Lower lobe of right lung (tissue), 2 donors: ENCODE measurements around the gene ITGB3. TPM values are rescaled to one million over a fixed set of nuclear protein-coding genes. Genes with fewer than 3 reads are reported as not detected.

Experiments
- ATAC-seq, 2 donors: fragments of 200-7000 bp; cut with Tn5 transposase; one replicate each; pipeline ENCODE4 v1.9.1; 2020 to 2022; ENCODE audit warnings: mild to moderate bottlenecking in 2 of 2, moderate library complexity in 2 of 2
- DNase-seq: peaks from one replicate; pipeline ENCODE4 v3.0.0-alpha.2; 2020
- H3K27ac ChIP-seq: fragments of 200-600 bp; one replicate; pipeline ENCODE4 v1.8.0; 2022
- H3K27me3 ChIP-seq: fragments of 200-600 bp; one replicate; pipeline ENCODE4 v1.8.0; 2022; ENCODE audit warnings: low read depth
- H3K36me3 ChIP-seq: fragments of 200-600 bp; one replicate; pipeline ENCODE4 v1.8.0; 2022; ENCODE audit warnings: mild to moderate bottlenecking
- H3K4me1 ChIP-seq: fragments of 200-600 bp; one replicate; pipeline ENCODE4 v1.8.0; 2022
- H3K4me3 ChIP-seq: fragments of 200-600 bp; one replicate; pipeline ENCODE4 v1.8.0; 2022; ENCODE audit warnings: mild to moderate bottlenecking
- H3K9me3 ChIP-seq: fragments of 200-600 bp; one replicate; pipeline ENCODE4 v1.8.0; 2022
- intact Hi-C: fragments of 100-400 bp; cut with DNase I; formaldehyde crosslinking; loops from one replicate; pipeline ENCODE4 v1.11.0; 2022
- total RNA-seq: library from RNA; stranded (reverse); fragmentation: NEBNext Ultra II Directional; extraction: Animal tissue kit (Norgen Biotek cat#: 25700); gene quantifications from one replicate; pipeline ENCODE4 v1.2.1, GENCODE V29; 2021
- TF ChIP-seq, protein P1 (sequence below): fragments of 200-600 bp; IDR thresholded peaks from one replicate; pipeline ENCODE4 v1.8.0; 2022; ENCODE audit warnings: antibody characterized with exemption, mild to moderate bottlenecking
- donor health status: DM: no; HTN: yes; CAD: no; lungs with severe emphysema.

ITGB3 gene
- total RNA-seq, 1 donor from 2014 or later = 10.5 TPM

DNA sequence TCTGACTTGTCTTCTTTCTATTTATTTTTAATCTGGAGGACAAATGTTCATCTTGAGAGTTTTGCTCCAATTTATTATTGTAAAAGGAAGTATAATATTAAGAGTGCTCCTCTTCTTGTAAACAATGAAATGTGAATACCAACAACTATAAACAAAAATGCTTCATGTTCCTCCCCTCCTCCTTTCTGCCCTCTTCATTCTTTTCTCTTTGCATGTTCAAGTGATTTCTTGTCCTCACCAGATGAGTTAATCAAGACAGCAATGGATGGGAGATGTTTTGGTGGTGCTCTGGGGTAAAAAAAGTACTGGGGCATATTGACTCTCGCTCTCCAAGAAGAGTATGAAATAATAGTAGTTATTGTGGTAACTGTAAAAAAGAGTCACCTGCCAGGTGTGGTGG, 24.3 kb downstream of the ITGB3 start:
- Histone ChIP-seq H3K4me1 (peaks cover 61% of the 10 kb centered on the region), H3K9me3 (no peaks in the 10 kb centered on the region), H3K27me3 (no peaks in the 10 kb centered on the region), H3K36me3 (no peaks in the 10 kb centered on the region), H3K4me3 (no peak overlapping the region), H3K27ac (peak overlapping the region; percentile 73)
- ATAC-seq (no peak), DNase-seq (no peak)
- intact Hi-C loops = no loop called here
- TF ChIP-seq, protein P1, sequence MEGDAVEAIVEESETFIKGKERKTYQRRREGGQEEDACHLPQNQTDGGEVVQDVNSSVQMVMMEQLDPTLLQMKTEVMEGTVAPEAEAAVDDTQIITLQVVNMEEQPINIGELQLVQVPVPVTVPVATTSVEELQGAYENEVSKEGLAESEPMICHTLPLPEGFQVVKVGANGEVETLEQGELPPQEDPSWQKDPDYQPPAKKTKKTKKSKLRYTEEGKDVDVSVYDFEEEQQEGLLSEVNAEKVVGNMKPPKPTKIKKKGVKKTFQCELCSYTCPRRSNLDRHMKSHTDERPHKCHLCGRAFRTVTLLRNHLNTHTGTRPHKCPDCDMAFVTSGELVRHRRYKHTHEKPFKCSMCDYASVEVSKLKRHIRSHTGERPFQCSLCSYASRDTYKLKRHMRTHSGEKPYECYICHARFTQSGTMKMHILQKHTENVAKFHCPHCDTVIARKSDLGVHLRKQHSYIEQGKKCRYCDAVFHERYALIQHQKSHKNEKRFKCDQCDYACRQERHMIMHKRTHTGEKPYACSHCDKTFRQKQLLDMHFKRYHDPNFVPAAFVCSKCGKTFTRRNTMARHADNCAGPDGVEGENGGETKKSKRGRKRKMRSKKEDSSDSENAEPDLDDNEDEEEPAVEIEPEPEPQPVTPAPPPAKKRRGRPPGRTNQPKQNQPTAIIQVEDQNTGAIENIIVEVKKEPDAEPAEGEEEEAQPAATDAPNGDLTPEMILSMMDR = no peak

- intact Hi-C loops = no loop called here
- no peaks in the 10 kb centered on the region for H3K9me3 ChIP-seq
- TF ChIP-seq, protein P1 = no peak
- peaks cover 61% of the 10 kb centered on the region for H3K4me1 ChIP-seq
- H3K36me3 ChIP-seq = no peaks in the 10 kb centered on the region
- no peak overlapping the region for H3K4me3 ChIP-seq
- ATAC-seq = no peak
- peak overlapping the region; percentile 73 for H3K27ac ChIP-seq
- H3K27me3 ChIP-seq = no peaks in the 10 kb centered on the region
- no peak for DNase-seq
Measured at GRCh38 chr17:47278561-47278960, 24.9 kb downstream of the ITGB3 start.

DNA sequence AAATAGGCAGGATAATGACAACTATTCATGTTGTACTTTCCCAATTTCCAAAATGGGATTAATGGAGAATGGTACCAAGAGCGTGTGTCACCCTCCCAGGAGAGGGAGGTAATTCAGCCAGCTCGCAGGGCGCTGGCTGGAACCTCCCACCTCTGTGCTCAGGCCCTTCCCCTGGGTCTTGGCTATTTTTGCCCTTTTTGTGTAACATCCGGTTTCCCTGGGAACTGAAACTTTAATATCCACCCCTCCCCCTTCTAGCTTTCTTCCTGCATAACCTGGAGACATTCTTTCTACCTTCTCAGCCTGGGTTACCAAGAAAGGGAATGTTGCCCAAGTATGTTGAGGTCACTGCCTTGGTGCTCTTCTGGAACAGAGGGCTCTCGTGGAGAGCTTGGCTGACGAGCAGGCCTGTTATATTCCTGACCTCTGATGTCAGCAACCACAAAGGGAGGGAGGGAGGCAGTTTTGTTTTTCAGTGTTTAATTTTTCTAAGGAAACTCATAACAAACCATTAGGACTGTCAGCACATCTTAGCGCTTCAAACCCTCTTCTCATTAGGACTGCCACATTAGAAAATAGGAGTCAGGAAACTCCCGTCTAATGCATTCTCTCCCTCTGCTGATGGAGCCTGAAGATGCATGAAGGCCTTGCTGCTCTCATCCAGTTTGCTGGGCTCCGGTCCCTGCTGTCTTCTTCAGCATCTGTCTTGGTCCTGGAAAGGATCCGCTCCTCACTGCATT, 25.6 kb downstream of the ITGB3 start:
- TF ChIP-seq, protein P1 = no peak
- ATAC-seq (peak; percentile 89 to 94), DNase-seq (peak; percentile 70)
- Histone ChIP-seq H3K27me3 (no peaks in the 10 kb centered on the region), H3K4me3 (no peak overlapping the region), H3K4me1 (peaks cover 61% of the 10 kb centered on the region), H3K36me3 (no peaks in the 10 kb centered on the region), H3K27ac (peak overlapping the region; percentile 73), H3K9me3 (no peaks in the 10 kb centered on the region)
- intact Hi-C loops = no loop called here

DNA sequence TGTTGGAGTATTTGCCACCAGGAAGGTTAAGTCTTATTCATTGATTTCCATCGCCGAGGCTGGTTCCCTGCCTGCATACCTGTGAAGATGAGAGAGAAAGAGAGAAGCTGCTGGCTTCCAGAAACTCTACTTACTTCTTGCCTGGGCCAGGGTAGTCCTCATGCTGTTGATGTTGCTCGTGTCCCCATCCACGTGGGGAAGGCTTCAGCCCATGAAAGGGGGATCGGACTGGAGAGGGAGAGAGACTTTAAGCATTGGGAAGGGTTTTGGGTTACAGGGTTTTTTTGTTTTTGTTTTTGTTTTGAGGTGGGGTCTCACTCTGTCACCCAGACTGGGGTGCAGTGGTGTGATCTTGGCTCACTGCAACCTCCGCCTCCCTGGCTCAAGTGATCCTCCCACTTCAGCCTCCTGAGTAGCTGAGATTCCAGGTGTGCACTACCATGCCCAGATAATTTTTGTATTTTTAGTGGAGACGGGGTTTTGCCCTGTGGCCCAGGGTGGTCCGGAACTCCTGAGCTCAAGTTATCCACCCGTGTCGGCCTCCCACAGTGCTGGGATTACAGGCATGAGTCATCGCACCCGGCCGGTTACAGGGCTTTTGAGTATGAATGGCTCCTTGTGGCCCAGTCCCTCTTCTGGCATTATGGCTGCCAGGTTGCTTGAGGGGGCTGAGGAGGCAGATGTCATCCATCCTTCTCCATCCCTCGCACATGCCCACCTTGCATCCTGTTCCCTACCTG, 26.6 kb downstream of the ITGB3 start:
- no peaks in the 10 kb centered on the region for H3K36me3 ChIP-seq
- no peaks in the 10 kb centered on the region for H3K27me3 ChIP-seq
- intact Hi-C loops = no loop called here
- TF ChIP-seq, protein P1 = no peak
- H3K27ac ChIP-seq = peak overlapping the region; percentile 73
- ATAC-seq (no peak), DNase-seq (no peak)
- peaks cover 55% of the 10 kb centered on the region for H3K4me1 ChIP-seq
- no peaks in the 10 kb centered on the region for H3K9me3 ChIP-seq
- H3K4me3 ChIP-seq = no peak overlapping the region

- Histone ChIP-seq H3K27me3 (no peaks in the 10 kb centered on the region), H3K4me3 (no peak overlapping the region), H3K36me3 (no peaks in the 10 kb centered on the region), H3K27ac (no peak overlapping the region), H3K4me1 (peaks cover 45% of the 10 kb centered on the region), H3K9me3 (no peaks in the 10 kb centered on the region)
- no peak for ATAC-seq
- intact Hi-C loops = no loop called here
- DNase-seq = no peak
- TF ChIP-seq, protein P1 = no peak
Measured at GRCh38 chr17:47281216-47281615, 27.6 kb downstream of the ITGB3 start.
